Esophagus muscularis mucosa (tissue), 4 donors: ENCODE data around the gene CABP4. TPM values are rescaled to one million over a fixed set of nuclear protein-coding genes. Genes with fewer than 3 reads are reported as not detected.

ENCODE experiments used
- DNase-seq: peaks from one replicate; pipeline ENCODE4 v3.0.0-alpha.2; 2017; ENCODE audit errors: extremely low spot score
- H3K27ac ChIP-seq, 4 donors: fragments of 200-600 bp; sonication (generic); replicated peaks in 1 of 4; 1 replicate in 3 of 4; 2 replicates in 1 of 4; pipeline ENCODE4 v1.5.1; 2016 to 2019; ENCODE audit warnings: mild to moderate bottlenecking in 1 of 4
- H3K27me3 ChIP-seq, 4 donors: fragments of 200-600 bp; sonication (generic); one replicate each; pipeline versions ENCODE4 v1.5.1 to v1.6.0; 2016 to 2019
- H3K36me3 ChIP-seq, 4 donors: fragments of 200-600 bp; sonication (generic); one replicate each; pipeline ENCODE4 v1.5.1; 2016 to 2019
- H3K4me1 ChIP-seq, 4 donors: fragments of 200-600 bp; sonication (generic); one replicate each; pipeline ENCODE4 v1.5.1; 2016 to 2019
- H3K4me3 ChIP-seq, 4 donors: fragments of 200-600 bp; sonication (generic); 1 replicate in 2 of 4; 2 replicates in 2 of 4; pipeline ENCODE4 v1.5.1; 2016 to 2019; ENCODE audit warnings: mild to moderate bottlenecking in 4 of 4, moderate library complexity in 1 of 4
- H3K9me3 ChIP-seq, 4 donors: fragments of 200-600 bp; sonication (generic); 1 replicate in 3 of 4; 2 replicates in 1 of 4; pipeline ENCODE4 v1.5.1; 2016 to 2019
- EP300 ChIP-seq: sonication (generic); formaldehyde crosslinking; IDR thresholded peaks from one replicate; pipeline ENCODE4 v1.6.1; 2017; ENCODE audit warnings: antibody characterized with exemption
- POLR2A ChIP-seq: fragments of 450-650 bp; IDR thresholded peaks from one replicate; pipeline ENCODE4 v1.6.1; 2017; ENCODE audit warnings: antibody characterized with exemption, moderate library complexity, mild to moderate bottlenecking, low read depth
- POLR2AphosphoS5 ChIP-seq, 2 donors: sonication (generic); formaldehyde crosslinking; IDR thresholded peaks; one replicate each; pipeline ENCODE4 v1.6.1; 2017; ENCODE audit warnings: antibody characterized with exemption in 2 of 2
- WGBS: methylation state at CpG from one replicate; pipeline ENCODE4 v1.1.5; 2018; 5-methylcytosine and 5-hydroxymethylcytosine counted together
- intact Hi-C: fragments of 100-400 bp; cut with DNase I; formaldehyde crosslinking; loops from one replicate; pipeline ENCODE4 v1.15.1; 2023
- small RNA-seq, 3 donors: library from RNA; depleted of rRNA; stranded (forward); fragments of <200 nt; gene quantifications; one replicate each; pipeline ENCODE3, GENCODE V24; 2016
- total RNA-seq, 4 donors: library from RNA; depleted of rRNA; stranded (reverse); fragments of >200 nt; gene quantifications; one replicate each; pipeline versions ENCODE4 v1.1.0 to v1.2.1, GENCODE V29; 2016

Gene CABP4
- total RNA-seq, 4 donors from 2014 or later = 0.50 to 2.9 (median 1.5) TPM

DNA sequence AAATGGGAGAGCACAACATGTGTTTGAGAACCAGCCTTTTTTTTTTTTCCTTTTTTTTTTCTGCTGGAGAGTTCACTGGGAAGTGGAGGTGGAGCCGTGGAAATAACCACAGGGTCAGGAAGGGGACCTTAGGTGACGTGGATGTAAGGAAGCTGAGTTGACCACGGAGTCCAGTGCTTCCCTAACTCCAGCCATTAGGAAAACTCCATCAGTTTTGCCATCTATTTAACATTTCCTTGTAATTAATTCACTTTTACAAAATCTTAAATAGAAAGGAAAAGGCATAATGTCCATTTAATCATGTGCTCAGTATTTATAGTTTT lies 54.8 kb downstream of the CABP4 start:
- Histone ChIP-seq H3K4me1 (peaks cover 24 to 37% (median 36%) of the 10 kb centered on the region in 4 donors), H3K4me3 (no peak overlapping the region), H3K27me3 (peaks cover 0 to 30% (median 0%) of the 10 kb centered on the region in 4 donors), H3K27ac (no peak overlapping the region), H3K36me3 (peaks cover 0 to 10% (median 9%) of the 10 kb centered on the region in 4 donors), H3K9me3 (no peaks in the 10 kb centered on the region)
- intact Hi-C loops = no loop called here
- 49% methylated on average over 3 of the region's 3 CpGs for WGBS
- no peak for DNase-seq
- TF ChIP-seq POLR2A = no peak
- no peak for TF ChIP-seq EP300
- TF ChIP-seq POLR2AphosphoS5 (IDR thresholded peaks at IDR 0.05) = no peak

Small RNA genes lying within 50 kb of the gene (small RNA-seq; reads per million reads assigned to genes)
- 0 to 0.25 (median 0) reads per million in 3 donors for gene MIR6752

Other genes starting within 250 kb of the CABP4 start
- gene GRK2, start 188.9 kb upstream of the CABP4 start, total RNA-seq = 10 to 100 TPM; 46.9 to 68.8 (median 59.5) TPM
- gene ANKRD13D, start 166.1 kb upstream of the CABP4 start, total RNA-seq = 10 to 100 TPM; 27.7 to 53.0 (median 39.5) TPM
- gene SSH3, start 151.8 kb upstream of the CABP4 start, total RNA-seq = 10 to 100 TPM; 28.2 to 51.5 (median 44.0) TPM
- gene POLD4, start 101.8 kb upstream of the CABP4 start, total RNA-seq = 100 to 1,000 TPM in 1 of 4 donors, 10 to 100 TPM in 3; 77.2 to 106 (median 83.1) TPM
- gene CLCF1, start 81.8 kb upstream of the CABP4 start, total RNA-seq = 10 to 100 TPM in 3 of 4 donors, 1 to 10 TPM in 1; 8.3 to 28.3 (median 11.8) TPM
- 10 to 100 TPM; 10.7 to 16.7 (median 12.7) TPM for gene RAD9A, start 63.4 kb upstream of the CABP4 start, total RNA-seq
- 10 to 100 TPM; 56.9 to 87.3 (median 78.7) TPM for gene PPP1CA, start 53.5 kb upstream of the CABP4 start, total RNA-seq
- 1 to 10 TPM in 3 of 4 donors, under 1 TPM in 1; 0.57 to 2.8 (median 1.2) TPM for gene TBC1D10C, start 51.3 kb upstream of the CABP4 start, total RNA-seq
- 1 to 10 TPM in 2 of 4 donors, under 1 TPM in 2; 0.83 to 1.9 (median 1.2) TPM for gene CARNS1, start 39.7 kb upstream of the CABP4 start, total RNA-seq
- gene RPS6KB2, start 26.9 kb upstream of the CABP4 start, total RNA-seq = 10 to 100 TPM; 34.0 to 51.0 (median 48.0) TPM
- gene PTPRCAP, start 17.7 kb upstream of the CABP4 start, total RNA-seq = 1 to 10 TPM; 2.4 to 8.9 (median 3.6) TPM
- gene CORO1B, start 11.9 kb upstream of the CABP4 start, total RNA-seq = 10 to 100 TPM; 48.6 to 87.1 (median 70.7) TPM
- not detected for gene GPR152, start 2.6 kb upstream of the CABP4 start, total RNA-seq
- gene TMEM134, start 13.9 kb downstream of the CABP4 start, total RNA-seq = 10 to 100 TPM; 36.1 to 48.7 (median 46.2) TPM
- 100 to 1,000 TPM in 3 of 4 donors, 10 to 100 TPM in 1; 68.1 to 121 (median 108) TPM for gene AIP, start 27.7 kb downstream of the CABP4 start, total RNA-seq
- gene PITPNM1, start 50.0 kb downstream of the CABP4 start, total RNA-seq = 10 to 100 TPM; 11.6 to 23.6 (median 15.3) TPM
- gene CDK2AP2, start 52.8 kb downstream of the CABP4 start, total RNA-seq = 100 to 1,000 TPM in 1 of 4 donors, 10 to 100 TPM in 3; 61.0 to 111 (median 67.8) TPM
- not detected for gene CABP2, start 68.1 kb downstream of the CABP4 start, total RNA-seq
- 100 to 1,000 TPM; 469 to 810 (median 596) TPM for gene GSTP1, start 128.5 kb downstream of the CABP4 start, total RNA-seq
- gene NDUFV1, start 151.6 kb downstream of the CABP4 start, total RNA-seq = 100 to 1,000 TPM; 196 to 252 (median 212) TPM
- gene NUDT8, start 174.6 kb downstream of the CABP4 start, total RNA-seq = 1 to 10 TPM; 1.9 to 4.8 (median 3.5) TPM
- not detected for gene TBX10, start 184.4 kb downstream of the CABP4 start, total RNA-seq
- not detected for gene ACY3, start 195.4 kb downstream of the CABP4 start, total RNA-seq
- gene ALDH3B2, start 219.3 kb downstream of the CABP4 start, total RNA-seq = not detected